ENCODE results near the gene TMEM72.

Gene TMEM72

GRCh38 chr10:44981172-44982113 is 70.3 kb downstream of the TMEM72 start:
- no peak for DNase-seq

DNA sequence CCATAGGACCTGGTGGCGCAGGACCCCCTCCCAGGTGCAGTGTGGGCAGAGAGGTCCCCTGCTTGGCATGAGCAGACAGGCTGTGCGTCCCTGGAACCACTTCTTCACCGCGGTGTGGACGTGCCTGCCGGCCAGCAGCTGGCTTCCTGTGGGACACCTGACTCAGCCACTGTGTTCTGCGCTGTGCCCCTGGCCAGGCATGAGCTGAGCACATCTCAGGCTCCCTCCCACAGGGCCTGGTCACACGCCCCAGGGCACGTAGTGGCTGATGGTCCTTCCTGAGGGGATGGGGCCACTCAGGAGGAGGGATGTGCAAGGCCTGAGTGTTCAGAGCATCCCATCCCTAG is 71.0 kb downstream of the TMEM72 start:
- no peak for DNase-seq

- no peak for DNase-seq
These were observed 71.4 kb downstream of the TMEM72 start for GRCh38 chr10:44982496-44982895.

- DNase-seq = no peak
These were observed 72.1 kb downstream of the TMEM72 start for GRCh38 chr10:44983066-44983894.

- DNase-seq = no peak
These were observed 72.8 kb downstream of the TMEM72 start for GRCh38 chr10:44983895-44984278.

DNA sequence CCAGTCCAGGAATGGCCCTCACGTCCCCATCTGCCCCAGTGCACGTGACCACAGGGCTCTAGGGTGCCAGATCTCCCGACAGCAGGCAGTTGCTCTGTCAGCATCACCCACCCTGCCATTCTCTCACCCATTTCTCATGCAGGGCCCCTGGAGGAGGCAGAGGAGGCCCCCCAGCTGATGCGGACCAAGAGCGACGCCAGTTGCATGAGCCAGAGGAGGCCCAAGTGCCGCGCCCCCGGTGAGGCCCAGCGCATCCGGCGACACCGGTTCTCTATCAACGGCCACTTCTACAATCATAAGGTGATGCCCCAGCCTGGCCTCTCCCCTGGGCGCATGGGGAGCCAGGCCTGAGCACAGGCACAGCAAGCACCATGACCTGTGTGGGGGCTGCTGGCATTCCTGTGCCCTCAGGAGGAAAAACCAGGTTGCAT is 73.5 kb downstream of the TMEM72 start:
- no peak for DNase-seq

DNA sequence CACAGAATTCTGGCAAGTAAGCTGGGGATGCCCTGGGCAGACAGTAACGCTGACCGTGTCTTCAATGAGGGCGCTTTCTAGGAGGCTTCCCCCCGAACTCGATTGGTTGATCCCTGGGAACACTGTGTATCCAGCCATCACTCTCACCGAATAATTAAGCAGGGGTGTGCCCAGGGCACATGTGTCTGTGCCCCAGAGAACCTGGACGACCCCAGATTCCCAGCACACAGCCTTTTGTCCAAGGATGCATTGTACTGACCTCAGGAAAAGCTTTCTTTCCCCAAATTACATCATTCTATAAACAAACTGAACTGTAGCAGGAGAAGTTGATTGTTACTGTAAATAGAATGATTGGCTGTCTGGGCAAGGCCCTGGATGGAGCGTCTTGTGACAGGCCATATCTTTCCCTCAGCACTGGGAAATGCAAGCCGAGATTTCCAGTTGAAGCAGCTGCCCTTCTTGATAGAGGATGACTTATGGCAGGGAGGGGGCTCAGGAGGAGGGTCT is 74.1 kb downstream of the TMEM72 start:
- no peak for DNase-seq

DNA sequence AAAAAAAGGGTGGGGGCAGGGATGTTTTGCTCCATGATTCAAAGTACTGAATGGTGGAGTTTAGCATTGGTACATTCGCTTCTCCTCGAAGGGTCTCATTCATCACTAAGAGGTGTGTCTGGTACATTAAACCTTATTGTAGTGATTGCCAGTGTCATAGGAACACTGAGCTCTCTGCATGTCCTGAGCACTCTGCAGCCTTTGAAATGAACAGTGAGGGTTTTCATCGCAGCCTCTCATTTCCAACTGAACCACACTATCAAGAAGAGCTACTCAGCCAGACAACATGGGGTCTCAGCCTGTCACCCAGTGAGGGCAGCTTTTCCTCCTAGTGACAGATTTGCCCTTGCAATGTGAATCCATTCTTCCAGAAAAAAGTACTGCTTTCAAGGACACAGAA is 75.0 kb downstream of the TMEM72 start:
- no peak for DNase-seq

All from GDM1 (cell line).